GM12891 (cell line): ENCODE data around the gene GPR63.

Experiments
- POLR2A ChIP-seq: IDR thresholded peaks from 2 replicates; pipeline ENCODE4 v1.6.1; 2011; ENCODE audit warnings: low read depth, low read length, control low read depth
- POLR2AphosphoS5 ChIP-seq: IDR thresholded peaks from 2 replicates; pipeline ENCODE4 v1.6.1; 2011; ENCODE audit warnings: low read depth, low read length, control low read depth
- TAF1 ChIP-seq: IDR thresholded peaks from 2 replicates; pipeline ENCODE4 v1.6.1; 2011; ENCODE audit warnings: low read depth, low read length, control low read depth

DNA sequence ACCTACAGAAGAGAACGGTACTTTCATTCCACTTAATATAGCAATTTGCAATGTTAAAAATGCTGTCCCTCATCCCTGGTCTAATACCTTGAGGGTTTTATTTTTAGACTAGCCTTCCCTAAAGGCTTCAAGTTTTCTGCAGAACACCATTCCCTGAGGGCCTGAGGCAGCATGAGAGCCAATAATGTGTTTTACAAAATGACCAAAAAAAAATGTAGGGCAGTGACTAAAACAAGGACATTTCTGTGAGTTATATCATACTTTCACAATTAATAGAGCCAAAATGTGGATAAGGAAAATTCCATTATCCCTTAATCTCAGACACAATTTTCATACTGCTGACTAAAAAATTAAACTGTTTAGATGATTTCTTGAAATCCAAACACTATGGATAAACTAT is 22.7 kb downstream of the GPR63 start:
- TF ChIP-seq POLR2AphosphoS5, result no peak
- no peak for TF ChIP-seq POLR2A
- no peak for TF ChIP-seq TAF1
